ENCODE results near the gene LSMEM2.
"Not testable (repeated sequence)": the region's sequence is repeated elsewhere in the genome, so short reads cannot be mapped to it uniquely, and the experiment has no call there.

Gene LSMEM2

GRCh38 chr3:50264964-50265485, 13.9 kb upstream of the LSMEM2 start:
- DNase-seq (ENCODE audit: low read depth) = no peak

GRCh38 chr3:50265571-50265970, 13.3 kb upstream of the LSMEM2 start:
- DNase-seq (ENCODE audit: low read depth) = no peak

GRCh38 chr3:50266017-50266416, 12.9 kb upstream of the LSMEM2 start:
- DNase-seq (ENCODE audit: low read depth) = no peak

- no peak for DNase-seq (ENCODE audit: low read depth)
These were observed 12.1 kb upstream of the LSMEM2 start for GRCh38 chr3:50266836-50267235.

- no peak for DNase-seq (ENCODE audit: low read depth)
These were observed 11.5 kb upstream of the LSMEM2 start for GRCh38 chr3:50267280-50267913.

- no peak for DNase-seq (ENCODE audit: low read depth)
These were observed 10.6 kb upstream of the LSMEM2 start for GRCh38 chr3:50268276-50268675.

- no peak for DNase-seq (ENCODE audit: low read depth)
These were observed 10.0 kb upstream of the LSMEM2 start, which contains the start of gene SEMA3B for GRCh38 chr3:50268703-50269451. SEMA3B (plus strand) TSS chr3:50269147; CDS start chr3:50269241, 94 bp downstream.

- DNase-seq (ENCODE audit: low read depth) = no peak
These were observed 9.4 kb upstream of the LSMEM2 start for GRCh38 chr3:50269460-50269859.

- DNase-seq (ENCODE audit: low read depth) = no peak
These were observed 8.9 kb upstream of the LSMEM2 start for GRCh38 chr3:50269977-50270413.

- DNase-seq (ENCODE audit: low read depth) = no peak
These were observed 8.3 kb upstream of the LSMEM2 start for GRCh38 chr3:50270422-50271224.

- no peak for DNase-seq (ENCODE audit: low read depth)
These were observed 7.5 kb upstream of the LSMEM2 start for GRCh38 chr3:50271314-50271936.

GRCh38 chr3:50272538-50272910, 6.4 kb upstream of the LSMEM2 start:
- not testable (repeated sequence) for DNase-seq (ENCODE audit: low read depth)

- peak; percentile 78 for DNase-seq (ENCODE audit: low read depth)
These were observed 5.8 kb upstream of the LSMEM2 start for GRCh38 chr3:50272911-50273688.

GRCh38 chr3:50273689-50274065, 5.2 kb upstream of the LSMEM2 start:
- DNase-seq (ENCODE audit: low read depth) = no peak

GRCh38 chr3:50274371-50275104, 4.3 kb upstream of the LSMEM2 start:
- DNase-seq (ENCODE audit: low read depth) = peak; percentile 64

- DNase-seq (ENCODE audit: low read depth) = no peak
These were observed 3.5 kb upstream of the LSMEM2 start for GRCh38 chr3:50275141-50275995.

- no peak for DNase-seq (ENCODE audit: low read depth)
These were observed 2.7 kb upstream of the LSMEM2 start for GRCh38 chr3:50275996-50276761.

GRCh38 chr3:50276762-50277101, 2.2 kb upstream of the LSMEM2 start:
- DNase-seq (ENCODE audit: low read depth) = no peak
